Astrocyte of the spinal cord (primary cell): Measurements from ENCODE around the gene AK1.
A peak's percentile ranks its signal among the peaks of the same experiment; 100 is the strongest.

Source experiments
- DNase-seq: peaks from one replicate; pipeline ENCODE4 v3.0.0; 2011; ENCODE audit warnings: low read depth, low spot score
- H3K4me3 ChIP-seq: 2 replicates; pipeline ENCODE4 v1.5.1; 2011; ENCODE audit warnings: low read depth, mild to moderate bottlenecking, low read length, moderate library complexity
- CTCF ChIP-seq: IDR thresholded peaks from 2 replicates; pipeline ENCODE4 v1.5.1; 2012; ENCODE audit warnings: low read depth, mild to moderate bottlenecking, low read length, inconsistent platforms
- in situ Hi-C: cut with HindIII; loops from 2 replicates; pipeline ENCODE4 v1.10.0; 2017; ENCODE audit warnings: low sequenced_read_pairs

Gene AK1

DNA sequence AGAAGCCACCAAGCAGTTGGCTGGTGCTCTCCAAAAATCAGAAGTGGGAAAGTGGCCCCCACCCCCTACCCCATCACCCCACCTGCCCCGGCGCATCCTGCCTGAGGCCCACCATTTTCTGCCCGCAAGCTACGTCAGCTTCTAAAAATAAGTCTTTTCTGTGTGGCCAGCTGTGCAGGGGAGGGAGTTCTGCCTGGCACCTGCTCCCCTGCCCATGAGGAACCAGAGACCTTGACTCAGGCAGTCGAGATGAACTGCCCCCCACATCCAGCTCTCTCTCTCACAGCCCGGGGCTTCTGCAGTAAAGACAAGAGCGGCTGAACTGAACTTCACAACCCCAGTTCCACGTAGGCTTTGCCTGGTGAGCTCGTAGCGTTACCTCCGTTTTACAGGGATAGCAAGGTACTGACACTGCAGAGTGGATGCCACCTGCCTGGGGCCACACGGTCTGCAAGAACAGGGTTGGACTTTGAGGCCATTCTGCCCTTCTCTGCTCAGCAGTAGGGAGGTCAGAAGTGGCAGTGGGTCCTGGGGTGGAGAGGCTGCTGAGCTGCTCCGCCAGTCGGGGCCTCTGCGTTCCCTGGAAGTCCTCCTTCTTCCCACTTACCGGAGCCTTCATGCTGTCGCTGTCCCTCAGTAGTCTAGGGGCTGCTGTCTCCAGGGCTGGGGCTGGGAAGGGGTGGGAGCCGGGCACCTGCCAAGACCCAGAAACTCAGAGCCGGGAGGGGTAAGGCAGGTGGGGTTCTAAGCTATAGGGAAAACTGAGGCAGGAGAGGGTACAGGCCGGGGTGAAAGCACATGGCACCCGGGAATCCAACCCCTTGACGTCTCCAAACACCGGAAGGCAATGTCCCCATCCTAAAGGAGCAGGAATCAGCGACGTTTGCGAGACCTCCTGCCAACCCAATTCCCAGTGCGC lies 38.6 kb upstream of the AK1 start:
- TF ChIP-seq CTCF, result no peak
- peak overlapping the region; percentile 57 for H3K4me3 ChIP-seq
- no peak for DNase-seq
- in situ Hi-C loops, result no loop called here

- in situ Hi-C loops, result no loop called here
- no peak for DNase-seq
- no peak overlapping the region for H3K4me3 ChIP-seq
- TF ChIP-seq CTCF, result no peak
Measured at GRCh38 chr9:127915325-127915752, 37.9 kb upstream of the AK1 start.

- no peak for TF ChIP-seq CTCF
- in situ Hi-C loops, result no loop called here
- no peak for DNase-seq
- H3K4me3 ChIP-seq, result no peak overlapping the region
Measured at GRCh38 chr9:127913682-127914081, 36.2 kb upstream of the AK1 start.

- in situ Hi-C loops, result no loop called here
- DNase-seq, result no peak
- no peak overlapping the region for H3K4me3 ChIP-seq
- TF ChIP-seq CTCF, result no peak
Measured at GRCh38 chr9:127912882-127913281, 35.4 kb upstream of the AK1 start.

GRCh38 chr9:127912296-127912695 lies 34.8 kb upstream of the AK1 start:
- no peak overlapping the region for H3K4me3 ChIP-seq
- in situ Hi-C loops, result no loop called here
- DNase-seq, result no peak
- TF ChIP-seq CTCF, result no peak

DNA sequence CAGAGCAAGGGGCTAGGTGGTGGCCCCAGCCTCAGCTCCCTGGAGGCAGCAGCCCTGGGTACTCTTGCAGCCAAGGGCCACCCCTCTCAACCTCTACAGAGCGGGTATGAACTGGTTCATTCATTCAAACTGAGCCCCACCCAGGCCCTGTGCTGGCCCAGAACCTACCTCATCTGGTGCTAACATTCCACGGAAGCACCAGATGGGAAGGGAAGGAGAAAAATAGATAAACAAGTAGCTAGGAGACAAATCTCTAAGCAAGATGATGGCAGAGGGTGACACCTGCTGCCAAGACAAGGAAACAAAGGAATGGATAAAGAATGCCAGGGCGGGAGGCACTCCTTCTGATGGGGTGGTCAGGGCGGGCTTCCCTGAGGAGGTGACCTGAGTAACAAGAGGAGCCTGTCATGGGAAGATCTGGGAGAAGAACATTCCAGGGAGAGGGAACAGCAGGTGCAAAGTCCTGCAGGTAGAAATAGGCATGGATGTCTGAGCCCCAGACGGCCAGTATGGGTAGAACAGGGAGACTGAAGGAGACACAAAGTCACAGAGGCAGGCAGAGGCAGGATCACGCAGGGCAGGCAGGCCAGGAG lies 33.2 kb upstream of the AK1 start:
- DNase-seq, result peak; percentile 38
- no peak for TF ChIP-seq CTCF
- in situ Hi-C loops, result no loop called here
- H3K4me3 ChIP-seq, result no peak overlapping the region
